A673 (cell line): ENCODE data around the gene EEFSEC.

Experiments used
- CTCF ChIP-seq: fragments of 300-800, 200-600 bp; sonication (generic); conservative IDR thresholded peaks from 2 replicates; pipeline ENCODE4 v1.5.1; 2017; ENCODE audit warnings: low read depth, mild to moderate bottlenecking, antibody characterized with exemption, low read length, moderate library complexity, mixed read lengths
- EZH2 ChIP-seq: fragments of 200-600 bp; sonication (generic); IDR thresholded peaks from 2 replicates; pipeline ENCODE4 v1.6.1; 2017; ENCODE audit warnings: borderline replicate concordance, low read depth, mild to moderate bottlenecking, mixed read lengths, antibody characterized with exemption, low read length; ENCODE audit not compliant: poor library complexity, severe bottlenecking

DNA sequence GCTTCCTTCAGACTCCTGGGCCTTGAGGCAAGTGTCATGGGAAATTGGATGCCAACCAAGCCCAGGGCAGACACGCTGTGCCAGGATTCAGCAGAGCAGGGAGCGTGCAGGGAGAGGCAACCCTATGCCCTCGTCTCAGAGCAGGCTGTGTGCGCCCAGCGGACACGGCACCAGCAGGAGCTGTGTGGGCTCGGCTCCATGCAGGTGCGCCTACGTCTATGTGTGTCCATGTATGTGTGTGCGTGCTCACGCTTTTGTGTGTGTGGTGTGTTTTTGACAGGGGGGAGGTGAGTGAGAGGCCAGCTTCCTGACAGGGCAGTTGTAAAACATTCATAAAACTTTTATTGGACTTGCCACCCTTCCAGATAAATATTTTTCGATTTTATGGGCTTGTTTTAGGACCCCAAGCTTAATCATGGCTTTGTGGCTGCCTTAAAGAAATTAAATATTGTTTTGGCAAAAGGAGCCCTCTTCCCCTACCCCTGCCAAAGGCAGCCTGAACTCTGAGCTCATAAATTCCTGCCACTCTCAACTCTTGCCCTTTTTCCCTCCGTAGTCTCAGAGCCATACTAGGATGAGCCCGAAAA lies 229.0 kb downstream of the EEFSEC start:
- TF ChIP-seq CTCF (no peak), EZH2 (no peak)
